Spinal cord (tissue), 10 donors: ENCODE results near the gene OPALIN. TPM values are rescaled to one million over a fixed set of nuclear protein-coding genes. Genes with fewer than 3 reads are reported as not detected.
A peak's percentile ranks its signal among the peaks of the same experiment; 100 is the strongest.

ENCODE experiments used
- DNase-seq, 6 donors: peaks; one replicate each; pipeline versions ENCODE4 v3.0.0 to v3.0.0-alpha.2; 2013 to 2015; ENCODE audit warnings: low spot score in 6 of 6, low read depth in 4 of 6
- H3K27ac ChIP-seq: one replicate; pipeline ENCODE4 v1.5.1; 2013; ENCODE audit warnings: low read depth, low read length, control low read depth
- H3K27me3 ChIP-seq: one replicate; pipeline ENCODE4 v1.6.1; 2013; ENCODE audit warnings: low read length; ENCODE audit not compliant: control insufficient read depth, insufficient read depth
- H3K36me3 ChIP-seq: one replicate; pipeline ENCODE4 v1.6.1; 2013; ENCODE audit warnings: low read length; ENCODE audit not compliant: control insufficient read depth, insufficient read depth
- H3K4me1 ChIP-seq: one replicate; pipeline ENCODE4 v1.6.1; 2013; ENCODE audit warnings: low read length; ENCODE audit not compliant: control insufficient read depth, insufficient read depth
- H3K4me3 ChIP-seq: one replicate; pipeline ENCODE4 v1.5.1; 2013; ENCODE audit warnings: low read depth, low read length, control low read depth
- H3K9me3 ChIP-seq: one replicate; pipeline ENCODE4 v1.6.1; 2013; ENCODE audit warnings: low read length; ENCODE audit not compliant: control insufficient read depth, insufficient read depth
- WGBS: methylation state at CpG from one replicate; pipeline ENCODE4 v1.1.5; 2013; ENCODE audit warnings: missing lambda C conversion rate; ENCODE audit not compliant: insufficient coverage; 5-methylcytosine and 5-hydroxymethylcytosine counted together
- polyA plus RNA-seq, 2 donors: library from polyadenylated mRNA; unstranded; fragments of 120-200 nt; gene quantifications; one replicate each; pipeline ENCODE4 v1.2.1, GENCODE V29; 2013; ENCODE audit not compliant: insufficient read length in 2 of 2
- total RNA-seq, 2 donors: library from RNA; depleted of rRNA in 1 of 2; stranded (reverse); fragments of 120-200 nt in 1 of 2; fragments of >200 nt in 1 of 2; gene quantifications; one replicate each; pipeline versions ENCODE4 v1.2.3 to v1.2.4, GENCODE V29; 2013 to 2014
- donor health status: healthy.

OPALIN gene
- total and polyA plus RNA-seq, 4 donors, result 0.79 to 4.8 (median 0.85) TPM

GRCh38 chr10:96297486-96297885 lies 61.3 kb downstream of the OPALIN start:
- Histone ChIP-seq H3K27ac (no peak overlapping the region), H3K4me1 (no peaks in the 10 kb centered on the region), H3K9me3 (no peaks in the 10 kb centered on the region), H3K4me3 (no peak overlapping the region), H3K36me3 (no peaks in the 10 kb centered on the region), H3K27me3 (no peaks in the 10 kb centered on the region)
- peak in 1 of 6 donors; percentile 59 for DNase-seq
- WGBS, result 64% methylated on average over 1 of the region's 2 CpGs

- H3K4me3 ChIP-seq, result no peak overlapping the region
- no peaks in the 10 kb centered on the region for H3K27me3 ChIP-seq
- H3K4me1 ChIP-seq, result no peaks in the 10 kb centered on the region
- no peak overlapping the region for H3K27ac ChIP-seq
- WGBS, result 35% methylated on average over 3 of the region's 4 CpGs
- H3K36me3 ChIP-seq, result no peaks in the 10 kb centered on the region
- DNase-seq, result no peak
- no peaks in the 10 kb centered on the region for H3K9me3 ChIP-seq
Observed at GRCh38 chr10:96295475-96295874, 63.3 kb downstream of the OPALIN start.

Other genes starting within 250 kb of the OPALIN start
- gene ZNF518A, start 228.7 kb downstream of the OPALIN start, total RNA-seq, result 10 to 100 TPM; 38.2 to 82.6 TPM
- gene ZNF518A, start 228.7 kb downstream of the OPALIN start, polyA plus RNA-seq, result 10 to 100 TPM; 28.3 to 30.4 TPM
- 1 to 10 TPM; 4.8 to 7.7 TPM for gene BLNK, start 87.4 kb downstream of the OPALIN start, total RNA-seq
- 1 to 10 TPM; 5.1 to 6.1 TPM for gene BLNK, start 87.4 kb downstream of the OPALIN start, polyA plus RNA-seq
- under 1 TPM; 0.11 to 0.20 TPM for gene DNTT, start 54.6 kb downstream of the OPALIN start, total RNA-seq
- under 1 TPM in 1 of 2 donors, not detected in 1; 0.08 TPM for gene DNTT, start 54.6 kb downstream of the OPALIN start, polyA plus RNA-seq
- gene TLL2, start 154.9 kb upstream of the OPALIN start, total RNA-seq, result 1 to 10 TPM; 2.0 to 4.4 TPM
- gene TLL2, start 154.9 kb upstream of the OPALIN start, polyA plus RNA-seq, result 1 to 10 TPM; 4.5 to 6.1 TPM
- gene TM9SF3, start 228.0 kb upstream of the OPALIN start, total RNA-seq, result 100 to 1,000 TPM in 1 of 2 donors, 10 to 100 TPM in 1; 80.8 to 145 TPM
- 100 to 1,000 TPM in 1 of 2 donors, 10 to 100 TPM in 1; 93.0 to 120 TPM for gene TM9SF3, start 228.0 kb upstream of the OPALIN start, polyA plus RNA-seq